Breast epithelium (tissue), 4 donors: ENCODE results near the gene ZBTB3. TPM values are rescaled to one million over a fixed set of nuclear protein-coding genes. Genes with fewer than 3 reads are reported as not detected.
"Not testable (repeated sequence)": the region's sequence is repeated elsewhere in the genome, so short reads cannot be mapped to it uniquely, and the experiment has no call there.

Experiments
- DNase-seq, 2 donors: peaks; one replicate each; pipeline ENCODE4 v3.0.0-alpha.2; 2019; ENCODE audit warnings: low spot score in 2 of 2
- H3K27ac ChIP-seq, 2 donors: fragments of 200-600 bp; sonication (generic) in 1 of 2; one replicate each; pipeline ENCODE4 v1.5.1; 2016 to 2019; ENCODE audit warnings: mild to moderate bottlenecking in 1 of 2
- H3K27me3 ChIP-seq, 2 donors: fragments of 200-600 bp; sonication (generic) in 1 of 2; one replicate each; pipeline versions ENCODE4 v1.5.1 to v1.6.0; 2017 to 2019; ENCODE audit warnings: control low read depth in 1 of 2, mild to moderate bottlenecking in 1 of 2
- H3K36me3 ChIP-seq: fragments of 200-600 bp; one replicate; pipeline ENCODE4 v1.5.1; 2019
- H3K4me1 ChIP-seq, 2 donors: fragments of 200-600 bp; sonication (generic); one replicate each; pipeline ENCODE4 v1.5.1; 2016 to 2019; ENCODE audit warnings: control low read depth in 1 of 2
- H3K4me3 ChIP-seq, 3 donors: fragments of 200-600 bp; sonication (generic); 1 replicate in 2 of 3; 2 replicates in 1 of 3; pipeline ENCODE4 v1.5.1; 2016 to 2019; ENCODE audit warnings: mild to moderate bottlenecking in 3 of 3, moderate library complexity in 2 of 3
- H3K9me3 ChIP-seq, 2 donors: fragments of 200-600 bp; sonication (generic) in 1 of 2; one replicate each; pipeline ENCODE4 v1.5.1; 2016 to 2019; ENCODE audit warnings: control low read depth in 1 of 2
- POLR2A ChIP-seq: fragments of 450-650 bp; IDR thresholded peaks from one replicate; pipeline ENCODE4 v1.6.1; 2016; ENCODE audit warnings: antibody characterized with exemption, mild to moderate bottlenecking, moderate library complexity
- POLR2AphosphoS5 ChIP-seq, 3 donors: sonication (generic); formaldehyde crosslinking; IDR thresholded peaks; one replicate each; pipeline ENCODE4 v1.6.1; 2017; ENCODE audit warnings: antibody characterized with exemption in 3 of 3
- intact Hi-C: fragments of 100-400 bp; cut with DNase I; formaldehyde crosslinking; loops from one replicate; pipeline ENCODE4 v1.15.1; 2023; ENCODE audit warnings: low total_unique reads
- total RNA-seq, 3 donors: library from RNA; depleted of rRNA; stranded (reverse); fragments of >200 nt; gene quantifications; one replicate each; pipeline ENCODE4 v1.1.0, GENCODE V29; 2016
- TF ChIP-seq, protein P1 (sequence below), 3 donors: fragments of 450-650 bp; IDR thresholded peaks; one replicate each; pipeline ENCODE4 v1.5.1; 2016 to 2017; ENCODE audit warnings: antibody characterized with exemption in 3 of 3, mild to moderate bottlenecking in 3 of 3, moderate library complexity in 3 of 3

ZBTB3 gene
- total RNA-seq, 3 donors from 2014 or later: 5.9 to 9.7 (median 9.0) TPM

DNA sequence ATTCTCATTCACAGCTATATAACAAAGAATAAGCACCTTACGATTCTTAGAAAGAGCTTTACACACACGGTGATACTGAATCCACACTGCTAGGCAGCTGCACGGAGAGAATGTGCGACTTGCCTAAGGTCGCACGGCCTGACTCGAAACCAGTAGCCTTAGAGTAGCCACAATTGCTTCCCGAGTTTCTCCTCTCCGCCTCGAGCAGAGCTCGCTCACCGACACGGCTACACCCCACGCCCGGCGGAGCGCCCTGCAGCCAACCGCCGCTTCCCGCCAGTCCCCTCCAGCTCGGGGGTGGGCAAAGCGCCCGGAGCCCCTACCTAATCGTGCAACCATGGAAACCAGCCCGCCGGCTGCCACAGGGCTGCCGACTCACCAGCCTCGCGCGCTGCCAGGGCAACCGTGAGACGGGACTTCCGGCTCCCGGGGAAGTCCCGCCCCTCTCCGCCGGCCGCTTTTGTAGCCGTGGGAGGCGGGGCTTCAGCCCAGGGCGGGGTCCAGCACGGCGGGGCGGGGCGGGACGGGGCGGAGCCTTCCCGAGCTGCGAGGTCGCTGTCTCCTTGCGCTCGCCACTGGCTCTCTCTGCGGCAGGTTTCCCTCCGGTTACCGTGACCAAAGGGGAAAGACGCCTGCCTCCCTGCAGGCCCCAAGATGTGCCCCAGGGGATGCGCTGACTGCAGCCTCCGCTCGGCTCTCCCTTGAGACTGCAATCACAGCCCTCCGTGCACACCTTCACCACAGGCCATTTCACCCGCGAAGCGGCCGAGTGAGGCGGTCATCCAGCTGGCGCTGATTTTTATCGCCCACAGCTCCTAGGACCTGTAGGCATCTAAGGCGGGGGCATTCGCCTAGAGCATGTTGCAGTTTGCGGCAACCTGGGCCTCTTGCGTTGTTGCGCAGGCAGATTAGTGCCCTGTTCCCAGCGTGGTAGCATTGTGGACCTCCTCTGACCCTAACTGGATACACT is 47.8 kb downstream of the ZBTB3 start:
- peak; percentile 91 to 94 for DNase-seq
- intact Hi-C loops: no loop called here
- Histone ChIP-seq H3K9me3 (no peaks in the 10 kb centered on the region), H3K4me3 (peak overlapping the region; percentile 64 to 87 (median 75)), H3K36me3 (no peaks in the 10 kb centered on the region), H3K27ac (peak overlapping the region; percentile 83 to 92), H3K27me3 (no peaks in the 10 kb centered on the region), H3K4me1 (peaks cover 3 to 16% of the 10 kb centered on the region in 2 donors)
- TF ChIP-seq POLR2A: no peak
- TF ChIP-seq, protein P1, sequence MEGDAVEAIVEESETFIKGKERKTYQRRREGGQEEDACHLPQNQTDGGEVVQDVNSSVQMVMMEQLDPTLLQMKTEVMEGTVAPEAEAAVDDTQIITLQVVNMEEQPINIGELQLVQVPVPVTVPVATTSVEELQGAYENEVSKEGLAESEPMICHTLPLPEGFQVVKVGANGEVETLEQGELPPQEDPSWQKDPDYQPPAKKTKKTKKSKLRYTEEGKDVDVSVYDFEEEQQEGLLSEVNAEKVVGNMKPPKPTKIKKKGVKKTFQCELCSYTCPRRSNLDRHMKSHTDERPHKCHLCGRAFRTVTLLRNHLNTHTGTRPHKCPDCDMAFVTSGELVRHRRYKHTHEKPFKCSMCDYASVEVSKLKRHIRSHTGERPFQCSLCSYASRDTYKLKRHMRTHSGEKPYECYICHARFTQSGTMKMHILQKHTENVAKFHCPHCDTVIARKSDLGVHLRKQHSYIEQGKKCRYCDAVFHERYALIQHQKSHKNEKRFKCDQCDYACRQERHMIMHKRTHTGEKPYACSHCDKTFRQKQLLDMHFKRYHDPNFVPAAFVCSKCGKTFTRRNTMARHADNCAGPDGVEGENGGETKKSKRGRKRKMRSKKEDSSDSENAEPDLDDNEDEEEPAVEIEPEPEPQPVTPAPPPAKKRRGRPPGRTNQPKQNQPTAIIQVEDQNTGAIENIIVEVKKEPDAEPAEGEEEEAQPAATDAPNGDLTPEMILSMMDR (IDR thresholded peaks at IDR 0.05): no peak
- peak; percentile 50 to 64 (median 64) for TF ChIP-seq POLR2AphosphoS5 (IDR thresholded peaks at IDR 0.05)

DNA sequence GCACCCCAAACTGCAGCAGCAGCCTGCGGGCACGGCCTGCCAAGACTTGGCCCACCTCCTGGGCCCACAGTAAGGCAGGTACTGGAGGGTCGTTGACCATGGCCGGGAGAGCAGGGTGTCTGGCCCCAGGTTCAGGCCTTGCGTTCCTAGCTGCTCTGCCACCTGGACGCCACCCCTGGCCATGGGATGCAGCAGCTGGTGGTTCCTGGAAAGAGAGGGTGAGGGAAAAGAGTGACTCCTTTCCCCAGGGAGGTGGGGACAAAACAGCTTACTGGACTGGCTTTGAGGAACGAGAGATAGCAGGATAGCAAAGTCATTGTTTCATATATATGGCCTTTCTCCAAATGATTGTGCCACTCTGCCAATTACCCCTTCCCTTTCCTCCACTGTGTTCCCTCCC is 48.5 kb downstream of the ZBTB3 start:
- H3K27ac ChIP-seq: peak overlapping the region; percentile 83 to 92
- no peaks in the 10 kb centered on the region for H3K9me3 ChIP-seq
- DNase-seq: no peak
- H3K4me3 ChIP-seq: peak overlapping the region; percentile 64 to 87 (median 75)
- intact Hi-C loops: no loop called here
- TF ChIP-seq POLR2A (no peak), POLR2AphosphoS5 (IDR thresholded peaks at IDR 0.05) (no peak)
- TF ChIP-seq, protein P1 (IDR thresholded peaks at IDR 0.05): no peak
- H3K36me3 ChIP-seq: no peaks in the 10 kb centered on the region
- peaks cover 3 to 16% of the 10 kb centered on the region in 2 donors for H3K4me1 ChIP-seq
- no peaks in the 10 kb centered on the region for H3K27me3 ChIP-seq

DNA sequence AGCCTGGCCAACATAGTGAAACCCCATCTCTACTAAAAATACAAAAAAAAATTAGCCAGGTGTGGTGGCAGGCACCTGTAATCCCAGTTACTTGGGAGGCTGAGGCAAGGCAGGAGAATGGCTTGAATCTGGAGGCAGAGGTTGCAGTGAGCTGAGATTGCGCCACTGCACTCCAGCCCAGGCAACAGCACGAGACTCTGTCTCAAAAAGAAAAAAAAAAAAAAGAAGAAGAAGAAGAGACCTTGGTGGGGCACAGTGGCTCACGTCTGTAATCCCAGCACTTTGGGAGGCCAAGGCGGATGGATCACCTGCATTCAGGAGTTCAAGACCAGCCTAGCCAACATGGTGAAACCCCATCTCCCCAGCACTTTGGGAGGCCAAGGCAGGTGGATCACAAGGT is 50.0 kb downstream of the ZBTB3 start:
- intact Hi-C loops, H3K4me3 ChIP-seq, H3K36me3 ChIP-seq, H3K27ac ChIP-seq, H3K27me3 ChIP-seq, H3K9me3 ChIP-seq, DNase-seq: not testable (repeated sequence)
- peaks cover 3 to 16% of the 10 kb centered on the region in 2 donors for H3K4me1 ChIP-seq

DNA sequence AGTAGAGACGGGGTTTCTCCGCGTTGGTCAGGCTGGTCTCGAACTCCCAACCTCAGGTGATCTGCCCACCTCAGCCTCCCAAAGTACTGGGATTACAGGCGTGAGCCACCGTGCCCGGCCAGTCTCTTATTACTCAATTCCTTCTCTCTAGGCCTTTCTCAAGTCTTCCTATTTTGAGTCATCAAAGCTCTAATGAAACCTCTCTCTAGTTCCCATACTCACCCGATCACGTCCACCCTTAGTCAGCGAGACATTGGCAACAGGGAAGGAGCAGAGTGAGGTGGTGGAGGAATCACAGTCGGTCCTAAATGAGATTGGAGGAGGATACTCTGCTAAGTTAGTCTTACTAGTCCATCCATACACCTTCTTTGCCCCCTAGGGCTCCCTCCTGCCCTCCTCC is 51.7 kb downstream of the ZBTB3 start:
- no peak overlapping the region for H3K4me3 ChIP-seq
- H3K27me3 ChIP-seq: no peaks in the 10 kb centered on the region
- no peaks in the 10 kb centered on the region for H3K36me3 ChIP-seq
- DNase-seq: no peak
- intact Hi-C loops: no loop called here
- TF ChIP-seq, protein P1 (IDR thresholded peaks at IDR 0.05): no peak
- TF ChIP-seq POLR2A: no peak
- no peak for TF ChIP-seq POLR2AphosphoS5 (IDR thresholded peaks at IDR 0.05)
- no peaks in the 10 kb centered on the region for H3K9me3 ChIP-seq
- no peak overlapping the region for H3K27ac ChIP-seq
- H3K4me1 ChIP-seq: peaks cover 3 to 9% of the 10 kb centered on the region in 2 donors

Other genes with a start within 250 kb of the ZBTB3 start
- 1,000 to 10,000 TPM in 2 of 3 donors, 100 to 1,000 TPM in 1; 636 to 1,393 (median 1,040) TPM for gene AHNAK, start 207.4 kb downstream of the ZBTB3 start, total RNA-seq
- 1,000 to 10,000 TPM; 1,312 to 1,961 (median 1,794) TPM for gene EEF1G, start 180.3 kb downstream of the ZBTB3 start, total RNA-seq
- gene TUT1, start 162.6 kb downstream of the ZBTB3 start, total RNA-seq: 10 to 100 TPM in 2 of 3 donors, 1 to 10 TPM in 1; 7.7 to 12.1 (median 10.7) TPM
- 10 to 100 TPM; 61.3 to 92.8 (median 85.5) TPM for gene MTA2, start 152.3 kb downstream of the ZBTB3 start, total RNA-seq
- gene EML3, start 141.4 kb downstream of the ZBTB3 start, total RNA-seq: 10 to 100 TPM; 34.7 to 58.7 (median 35.7) TPM
- gene ROM1, start 140.9 kb downstream of the ZBTB3 start, total RNA-seq: 10 to 100 TPM in 2 of 3 donors, 1 to 10 TPM in 1; 8.5 to 11.5 (median 11.0) TPM
- 10 to 100 TPM; 19.0 to 38.0 (median 29.6) TPM for gene B3GAT3, start 132.2 kb downstream of the ZBTB3 start, total RNA-seq
- gene GANAB, start 107.5 kb downstream of the ZBTB3 start, total RNA-seq: 100 to 1,000 TPM; 114 to 116 (median 116) TPM
- 10 to 100 TPM; 14.6 to 19.0 (median 18.4) TPM for gene INTS5, start 100.9 kb downstream of the ZBTB3 start, total RNA-seq
- gene C11orf98, start 89.0 kb downstream of the ZBTB3 start, total RNA-seq: 10 to 100 TPM; 22.9 to 42.9 (median 25.2) TPM
- gene CSKMT, start 88.8 kb downstream of the ZBTB3 start, total RNA-seq: 10 to 100 TPM in 1 of 3 donors, 1 to 10 TPM in 2; 5.4 to 16.1 (median 5.8) TPM
- 1 to 10 TPM; 7.4 to 9.8 (median 8.3) TPM for gene UQCC3, start 82.5 kb downstream of the ZBTB3 start, total RNA-seq
- gene LBHD1, start 81.9 kb downstream of the ZBTB3 start, total RNA-seq: 1 to 10 TPM; 4.3 to 6.0 (median 5.6) TPM
- gene UBXN1, start 75.1 kb downstream of the ZBTB3 start, total RNA-seq: 100 to 1,000 TPM; 204 to 248 (median 239) TPM
- gene LRRN4CL, start 64.6 kb downstream of the ZBTB3 start, total RNA-seq: 10 to 100 TPM in 2 of 3 donors, 1 to 10 TPM in 1; 9.8 to 15.1 (median 13.6) TPM
- 10 to 100 TPM; 40.2 to 58.4 (median 54.1) TPM for gene BSCL2, start 46.7 kb downstream of the ZBTB3 start, total RNA-seq
- gene GNG3, start 46.5 kb downstream of the ZBTB3 start, total RNA-seq: not detected
- gene HNRNPUL2, start 26.7 kb downstream of the ZBTB3 start, total RNA-seq: 10 to 100 TPM; 22.3 to 24.5 (median 23.6) TPM
- 10 to 100 TPM; 19.2 to 26.2 (median 25.8) TPM for gene TTC9C, start 25.7 kb downstream of the ZBTB3 start, total RNA-seq
- 10 to 100 TPM; 54.2 to 80.6 (median 65.5) TPM for gene POLR2G, start 7.4 kb upstream of the ZBTB3 start, total RNA-seq
- gene TAF6L, start 17.2 kb upstream of the ZBTB3 start, total RNA-seq: 10 to 100 TPM; 14.1 to 20.8 (median 20.5) TPM
- 10 to 100 TPM; 61.4 to 66.9 (median 64.9) TPM for gene TMEM179B, start 33.2 kb upstream of the ZBTB3 start, total RNA-seq
- gene TMEM223, start 37.8 kb upstream of the ZBTB3 start, total RNA-seq: 10 to 100 TPM; 26.9 to 34.1 (median 29.8) TPM
- 10 to 100 TPM; 74.9 to 89.3 (median 76.4) TPM for gene NXF1, start 51.3 kb upstream of the ZBTB3 start, total RNA-seq
- 10 to 100 TPM; 30.8 to 42.3 (median 34.2) TPM for gene STX5, start 77.9 kb upstream of the ZBTB3 start, total RNA-seq
- gene TEX54, start 78.7 kb upstream of the ZBTB3 start, total RNA-seq: 1 to 10 TPM in 1 of 3 donors, not detected in 2; 1.6 TPM
- gene WDR74, start 85.4 kb upstream of the ZBTB3 start, total RNA-seq: 10 to 100 TPM; 46.6 to 62.6 (median 48.7) TPM
- 100 to 1,000 TPM; 147 to 214 (median 171) TPM for gene SLC3A2, start 126.7 kb upstream of the ZBTB3 start, total RNA-seq
- gene CHRM1, start 167.2 kb upstream of the ZBTB3 start, total RNA-seq: 1 to 10 TPM in 1 of 3 donors, under 1 TPM in 1, not detected in 1; 0.88 to 1.3 TPM
- not detected for gene SLC22A6, start 230.8 kb upstream of the ZBTB3 start, total RNA-seq